Measurements from ENCODE around the gene SUMO3. TPM values are rescaled to one million over a fixed set of nuclear protein-coding genes. Genes with fewer than 3 reads are reported as not detected.

SUMO3 gene
- total RNA-seq, 1 donor from 2014 or later = 90.3 TPM

DNA sequence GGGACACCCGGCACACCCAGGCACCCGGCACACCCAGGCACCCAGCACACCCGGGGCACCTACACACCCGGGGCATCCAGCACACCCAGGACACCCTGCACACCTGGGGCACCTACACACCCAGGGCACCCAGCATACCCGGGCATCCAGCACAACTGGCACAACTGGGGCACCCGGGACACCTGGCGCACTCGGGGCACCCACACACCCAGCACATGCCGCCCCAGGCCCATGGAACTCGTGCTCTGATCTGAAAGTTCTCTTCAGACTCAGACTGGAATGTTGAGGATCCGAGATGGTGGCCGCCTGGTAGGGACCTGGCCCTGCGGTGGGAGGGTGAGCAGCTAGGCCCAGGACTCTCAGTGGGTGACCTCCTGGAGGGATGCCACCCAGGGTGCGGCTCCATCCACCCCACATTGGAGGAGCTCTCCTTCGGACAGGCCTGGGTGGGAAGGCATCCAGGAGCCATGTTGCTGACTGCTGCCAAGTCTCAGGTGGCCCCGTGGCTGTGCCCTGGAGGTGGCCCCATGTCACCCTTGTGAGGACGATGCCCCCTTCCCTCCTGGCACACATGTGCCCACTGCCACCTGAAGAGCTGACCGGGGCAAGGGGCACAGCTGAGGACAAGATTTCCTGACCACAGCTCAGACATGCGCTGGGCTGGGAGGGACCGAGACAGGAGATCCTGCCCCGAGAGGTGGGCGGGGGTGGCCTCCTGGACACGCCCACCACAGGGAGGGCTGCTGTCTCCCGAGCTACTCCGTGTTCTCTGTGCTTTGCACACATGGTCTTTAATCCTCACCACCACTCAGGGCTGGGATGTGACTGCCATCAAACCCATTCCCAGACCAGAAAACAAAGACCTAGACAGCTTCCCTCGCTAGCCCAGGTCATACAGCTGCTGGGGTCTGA, 53.3 kb downstream of the SUMO3 start:
- Mint-ChIP-seq H3K27me3 (no peaks in the 10 kb centered on the region), H3K4me3 (no peak overlapping the region), H3K36me3 (ENCODE audit: low read depth) (peaks cover 9% of the 10 kb centered on the region), H3K9me3 (no peaks in the 10 kb centered on the region), H3K4me1 (peaks cover 12% of the 10 kb centered on the region), H3K27ac (no peak overlapping the region)
- DNase-seq = no peak
- intact Hi-C loops (cut with micrococcal nuclease) = no loop called here

DNA sequence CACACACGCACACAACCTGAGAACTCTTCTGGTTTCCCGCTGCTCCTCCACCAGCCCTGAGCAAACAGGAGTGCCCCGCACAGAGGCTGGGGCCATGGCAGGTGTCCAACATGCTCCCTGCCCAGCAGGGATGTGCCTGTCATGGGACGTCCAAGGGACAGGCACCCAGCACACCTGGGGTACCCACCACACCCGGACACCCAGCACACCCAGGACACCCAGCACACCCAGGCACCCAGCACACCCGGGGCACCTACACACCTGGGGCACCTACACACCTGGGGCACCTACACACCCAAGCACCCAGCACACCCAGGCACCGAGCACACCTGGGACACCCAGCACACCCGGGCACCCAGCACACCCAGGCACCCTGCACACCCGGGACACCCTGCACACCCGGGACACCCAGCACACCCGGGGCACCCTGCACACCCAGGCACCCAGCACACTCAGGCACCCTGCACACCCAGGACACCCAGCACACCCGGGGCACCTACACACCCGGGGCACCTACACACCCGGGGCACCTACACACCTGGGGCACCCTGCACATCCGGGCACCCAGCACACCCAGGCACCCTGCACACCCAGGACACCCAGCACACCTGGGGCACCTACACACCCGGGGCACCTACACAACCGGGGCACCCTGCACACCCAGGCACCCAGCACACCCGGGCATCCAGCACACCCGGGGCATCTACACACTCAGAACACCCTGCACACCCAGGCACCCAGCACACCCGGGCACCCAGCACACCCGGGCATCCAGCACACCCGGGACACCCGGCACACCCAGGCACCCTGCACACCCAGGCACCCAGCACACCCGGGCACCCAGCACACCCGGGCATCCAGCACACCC, 54.2 kb downstream of the SUMO3 start:
- Mint-ChIP-seq H3K4me1 (peaks cover 12% of the 10 kb centered on the region), H3K27ac (no peak overlapping the region), H3K27me3 (no peaks in the 10 kb centered on the region), H3K9me3 (no peaks in the 10 kb centered on the region), H3K36me3 (ENCODE audit: low read depth) (peaks cover 4% of the 10 kb centered on the region), H3K4me3 (no peak overlapping the region)
- DNase-seq = no peak
- intact Hi-C loops (cut with micrococcal nuclease) = no loop called here

DNA sequence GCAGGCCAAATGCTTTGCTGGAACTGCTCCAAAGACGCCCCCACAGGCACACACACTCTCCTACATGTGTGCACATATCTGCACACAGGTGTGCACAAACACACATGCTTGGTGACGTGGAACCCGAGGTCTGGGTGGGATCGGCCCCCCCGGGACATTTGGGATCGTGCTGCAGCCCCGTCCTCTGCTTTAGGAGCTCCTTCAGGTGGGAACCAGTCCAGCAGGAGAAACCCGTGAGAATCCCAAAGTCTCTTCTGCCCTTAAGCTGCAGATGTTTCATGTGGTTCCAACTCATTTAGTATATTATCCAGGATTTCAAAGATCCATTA, 54.8 kb downstream of the SUMO3 start:
- peaks cover 12% of the 10 kb centered on the region for H3K4me1 Mint-ChIP-seq
- no peak for DNase-seq
- no peaks in the 10 kb centered on the region for H3K9me3 Mint-ChIP-seq
- H3K27me3 Mint-ChIP-seq = no peaks in the 10 kb centered on the region
- intact Hi-C loops (cut with micrococcal nuclease) = no loop called here
- H3K27ac Mint-ChIP-seq = no peak overlapping the region
- H3K4me3 Mint-ChIP-seq = no peak overlapping the region
- no peaks in the 10 kb centered on the region for H3K36me3 Mint-ChIP-seq (ENCODE audit: low read depth)

DNA sequence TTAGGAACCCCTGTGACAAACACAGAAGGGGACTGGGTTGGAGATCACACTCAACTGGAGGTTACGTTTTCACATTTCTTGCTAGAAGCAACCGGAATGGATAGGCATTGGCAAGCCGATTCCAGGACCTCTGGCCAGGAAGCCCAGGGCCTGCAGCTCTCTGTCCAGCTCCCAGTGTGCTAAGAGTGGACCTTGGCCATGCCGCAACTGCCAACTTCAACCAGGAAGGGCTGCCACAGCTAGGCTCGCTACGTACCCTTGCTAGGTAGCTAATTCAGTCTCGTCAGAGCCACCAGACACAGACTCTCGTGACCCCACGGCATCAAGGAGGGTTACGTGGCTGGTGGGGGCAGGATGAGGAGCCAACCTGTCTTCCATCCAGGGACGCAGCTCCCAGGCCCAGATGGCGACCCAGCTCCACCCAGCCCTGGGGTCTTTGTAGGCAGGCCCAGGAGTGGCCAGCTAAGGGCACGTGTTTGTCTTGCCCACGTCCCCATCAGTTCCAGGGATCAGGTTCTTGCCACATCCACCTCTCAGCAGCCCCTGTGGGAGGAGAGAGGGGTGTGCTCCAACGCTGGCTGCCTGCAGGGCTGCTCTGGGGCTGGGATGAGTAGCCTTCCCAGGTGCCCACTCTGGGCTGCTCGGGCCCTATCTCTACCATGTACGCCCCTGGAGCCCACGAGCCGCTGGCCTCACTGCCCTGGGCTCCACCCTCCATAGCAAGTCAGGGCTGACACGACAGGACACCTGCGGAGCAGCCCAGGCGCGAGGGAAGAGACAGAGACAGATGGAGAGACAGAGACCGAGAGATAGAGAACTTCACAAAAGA, 55.4 kb downstream of the SUMO3 start:
- no peak overlapping the region for H3K4me3 Mint-ChIP-seq
- H3K36me3 Mint-ChIP-seq (ENCODE audit: low read depth) = no peaks in the 10 kb centered on the region
- H3K4me1 Mint-ChIP-seq = peaks cover 12% of the 10 kb centered on the region
- H3K27ac Mint-ChIP-seq = no peak overlapping the region
- intact Hi-C loops (cut with micrococcal nuclease) = no loop called here
- no peak for DNase-seq
- no peaks in the 10 kb centered on the region for H3K9me3 Mint-ChIP-seq
- H3K27me3 Mint-ChIP-seq = no peaks in the 10 kb centered on the region

DNA sequence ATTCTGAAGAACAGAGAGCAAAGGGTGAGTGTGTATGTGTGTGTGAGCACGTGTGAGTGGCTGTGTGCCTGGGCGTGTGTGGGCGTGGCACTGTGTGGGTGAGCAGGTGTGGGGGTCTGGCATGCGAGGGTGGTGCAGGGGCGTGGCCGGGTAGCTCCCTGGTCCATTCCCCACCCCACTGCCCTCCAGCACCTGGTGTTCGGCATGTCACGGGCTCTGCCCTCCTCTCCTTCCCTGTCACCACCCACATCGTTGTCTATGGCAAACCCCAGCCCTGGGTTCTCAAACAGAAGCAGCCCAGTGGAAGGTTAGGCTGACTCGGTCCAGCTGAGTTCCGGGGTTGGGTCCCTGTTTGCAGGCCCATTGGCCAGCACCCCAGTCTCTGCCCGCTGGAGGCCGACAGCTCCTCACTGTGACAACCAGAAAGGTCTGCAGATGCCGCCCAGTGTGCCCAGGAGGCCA, 56.1 kb downstream of the SUMO3 start:
- Mint-ChIP-seq H3K4me1 (peaks cover 12% of the 10 kb centered on the region), H3K27ac (no peak overlapping the region), H3K36me3 (ENCODE audit: low read depth) (no peaks in the 10 kb centered on the region), H3K4me3 (no peak overlapping the region), H3K27me3 (no peaks in the 10 kb centered on the region), H3K9me3 (no peaks in the 10 kb centered on the region)
- intact Hi-C loops (cut with micrococcal nuclease) = no loop called here
- no peak for DNase-seq

DNA sequence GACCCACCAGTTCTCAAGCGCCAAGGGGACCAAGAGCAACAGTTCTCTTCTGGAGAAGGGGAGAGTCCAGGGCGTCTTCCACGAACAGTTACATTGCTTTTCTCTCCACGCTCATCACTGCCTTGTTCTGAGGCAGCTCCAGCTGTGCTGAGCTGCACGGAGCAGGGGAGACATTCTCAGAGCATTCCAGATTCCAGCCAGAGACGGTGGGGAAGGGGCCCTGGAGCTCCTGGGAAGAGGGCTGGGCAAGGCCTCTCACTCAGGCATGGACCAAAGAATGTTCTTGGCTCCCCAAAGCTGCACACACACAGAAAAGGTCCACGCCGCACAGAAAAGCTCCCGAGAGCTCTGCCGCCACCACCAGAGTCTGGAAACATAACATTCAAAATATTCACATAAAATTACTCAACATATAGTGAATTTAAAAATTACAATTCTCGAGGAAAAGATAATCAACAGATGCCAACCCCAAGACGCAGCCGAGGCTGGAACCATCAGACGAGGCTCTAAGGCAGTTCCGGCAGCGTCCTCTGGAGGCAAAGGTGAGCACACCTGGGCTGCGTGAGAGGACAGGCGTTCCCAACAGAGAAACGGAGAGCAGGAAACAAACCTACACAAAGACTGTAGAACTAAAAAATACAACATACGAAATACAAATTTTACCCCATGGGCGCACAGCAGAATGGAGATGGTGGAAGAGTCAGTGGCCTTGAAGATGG, 56.7 kb downstream of the SUMO3 start:
- H3K9me3 Mint-ChIP-seq = no peaks in the 10 kb centered on the region
- H3K27me3 Mint-ChIP-seq = no peaks in the 10 kb centered on the region
- no peak for DNase-seq
- H3K4me3 Mint-ChIP-seq = no peak overlapping the region
- H3K4me1 Mint-ChIP-seq = peaks cover 12% of the 10 kb centered on the region
- no peak overlapping the region for H3K27ac Mint-ChIP-seq
- H3K36me3 Mint-ChIP-seq (ENCODE audit: low read depth) = no peaks in the 10 kb centered on the region
- intact Hi-C loops (cut with micrococcal nuclease) = no loop called here

DNA sequence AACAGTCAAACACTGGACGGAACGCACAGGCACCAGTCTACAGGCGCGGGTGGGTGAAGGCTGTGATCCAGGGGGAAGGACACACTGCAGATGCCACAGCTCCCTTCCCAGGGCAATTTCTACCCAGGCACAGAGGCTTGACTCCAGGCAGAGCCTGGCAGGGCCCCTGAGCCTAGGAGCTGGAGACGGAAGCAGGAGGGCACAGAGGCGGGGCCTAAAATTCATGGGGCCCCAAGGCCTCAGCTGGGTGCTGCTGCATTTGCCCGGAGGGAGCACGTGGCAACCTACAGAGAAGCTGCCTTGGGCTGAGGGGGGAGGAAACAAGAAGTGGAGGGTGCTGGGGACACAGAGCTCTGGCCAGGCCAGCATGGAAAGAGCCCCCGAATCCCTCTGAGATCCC, 57.5 kb downstream of the SUMO3 start:
- Mint-ChIP-seq H3K36me3 (ENCODE audit: low read depth) (no peaks in the 10 kb centered on the region), H3K9me3 (no peaks in the 10 kb centered on the region), H3K27me3 (no peaks in the 10 kb centered on the region), H3K4me3 (no peak overlapping the region), H3K4me1 (peaks cover 6% of the 10 kb centered on the region), H3K27ac (no peak overlapping the region)
- intact Hi-C loops (cut with micrococcal nuclease) = no loop called here
- no peak for DNase-seq

DNA sequence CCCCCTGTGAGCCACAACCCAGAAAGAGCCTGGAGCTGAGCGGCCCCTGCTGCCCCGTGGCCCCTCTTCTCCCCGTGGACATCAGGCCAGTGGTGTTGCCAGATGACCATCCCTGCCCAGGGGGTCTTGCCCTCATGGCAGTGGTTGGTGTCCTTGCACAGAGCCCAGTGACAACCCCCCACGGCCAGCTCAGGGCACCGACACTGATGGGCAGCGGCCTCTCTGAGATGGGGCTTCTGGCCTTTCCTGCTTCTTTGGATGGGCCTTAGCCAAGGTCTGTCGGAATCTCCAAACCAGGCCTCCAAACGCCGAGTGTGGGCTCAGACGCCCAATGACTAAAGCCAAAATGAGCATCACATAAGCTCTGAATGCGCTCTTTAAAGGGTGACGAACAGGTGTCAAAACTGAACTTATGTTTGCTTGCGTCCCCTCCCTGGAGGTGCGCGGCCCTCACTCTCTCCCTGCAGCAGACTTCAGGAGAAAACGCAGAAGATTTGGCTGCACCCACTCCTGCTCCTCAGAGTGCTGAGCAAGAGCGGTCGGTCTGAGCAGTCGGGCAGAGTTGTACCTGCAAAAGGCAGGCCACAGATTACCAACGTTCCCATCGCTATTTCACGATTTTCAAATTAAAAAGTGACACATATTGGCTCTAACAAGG, 58.1 kb downstream of the SUMO3 start:
- Mint-ChIP-seq H3K4me3 (no peak overlapping the region), H3K9me3 (no peaks in the 10 kb centered on the region), H3K27me3 (no peaks in the 10 kb centered on the region), H3K36me3 (ENCODE audit: low read depth) (no peaks in the 10 kb centered on the region), H3K4me1 (peaks cover 3% of the 10 kb centered on the region), H3K27ac (no peak overlapping the region)
- no peak for DNase-seq
- intact Hi-C loops (cut with micrococcal nuclease) = no loop called here

DNA sequence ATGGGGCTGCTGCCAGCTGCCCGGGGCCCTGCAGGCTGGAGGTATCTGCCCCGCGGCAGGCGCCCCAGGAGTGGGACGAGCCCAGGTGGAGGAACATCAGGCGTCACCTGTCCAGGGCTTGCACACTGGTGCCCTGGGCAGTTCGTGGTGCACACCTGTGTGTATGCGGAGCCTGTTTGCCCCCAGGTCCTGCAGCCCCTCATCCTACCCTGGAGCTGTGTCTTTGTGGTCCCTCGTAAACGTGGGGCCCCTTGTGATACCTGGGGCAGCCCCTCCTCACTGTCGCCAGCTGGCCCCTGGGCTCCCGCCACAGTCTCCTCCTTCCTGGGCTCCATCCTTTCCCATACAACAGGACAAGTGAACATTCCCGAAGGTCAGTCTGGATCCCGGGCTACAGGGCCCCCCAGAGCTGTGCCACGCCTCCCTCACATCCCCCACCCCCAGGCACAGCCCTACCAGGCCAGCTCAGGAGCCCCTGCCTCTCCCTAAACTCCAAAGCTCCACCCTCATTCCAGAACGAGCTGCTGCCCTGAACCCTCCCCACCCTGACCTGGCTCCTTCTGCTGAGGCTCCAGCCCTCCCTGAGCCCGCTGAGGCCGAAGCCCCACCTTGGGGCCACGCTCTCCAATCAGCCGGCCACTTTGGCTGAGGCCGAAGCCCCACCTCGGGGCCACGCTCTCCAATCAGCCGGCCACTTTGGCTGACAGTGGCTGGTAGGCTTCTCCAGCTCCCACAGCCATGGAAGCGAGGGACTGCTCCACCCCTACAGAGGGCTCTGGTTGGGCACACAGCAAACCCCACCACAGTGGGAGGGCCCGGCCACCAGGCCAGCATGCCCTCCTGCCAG, 58.9 kb downstream of the SUMO3 start:
- Mint-ChIP-seq H3K4me1 (peaks cover 3% of the 10 kb centered on the region), H3K4me3 (no peak overlapping the region), H3K9me3 (no peaks in the 10 kb centered on the region), H3K36me3 (ENCODE audit: low read depth) (no peaks in the 10 kb centered on the region), H3K27me3 (no peaks in the 10 kb centered on the region), H3K27ac (no peak overlapping the region)
- intact Hi-C loops (cut with micrococcal nuclease) = no loop called here
- no peak for DNase-seq

DNA sequence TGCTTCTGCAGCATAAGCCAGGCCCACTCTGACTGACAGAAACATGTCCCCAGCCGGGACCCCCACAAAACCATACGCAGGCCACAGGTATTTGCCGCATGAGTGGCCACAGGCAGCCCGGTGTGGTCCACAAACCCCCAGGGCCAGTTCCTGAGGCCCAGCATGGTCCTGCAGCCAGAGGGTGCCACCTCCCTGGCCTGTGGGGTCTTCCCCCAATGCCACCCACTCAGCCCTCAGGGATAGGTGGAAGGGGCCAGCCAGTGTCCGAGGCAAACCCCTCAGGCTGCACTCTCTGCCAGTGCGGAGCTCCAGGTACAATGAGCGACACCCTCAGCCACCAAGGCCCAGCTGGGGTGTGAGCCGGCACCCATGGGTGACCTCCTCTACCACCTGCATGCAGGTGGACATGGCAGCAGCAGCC, 59.7 kb downstream of the SUMO3 start:
- Mint-ChIP-seq H3K27me3 (no peaks in the 10 kb centered on the region), H3K4me3 (no peak overlapping the region), H3K9me3 (no peaks in the 10 kb centered on the region), H3K27ac (no peak overlapping the region), H3K36me3 (ENCODE audit: low read depth) (no peaks in the 10 kb centered on the region), H3K4me1 (peaks cover 3% of the 10 kb centered on the region)
- intact Hi-C loops (cut with micrococcal nuclease) = no loop called here
- DNase-seq = no peak

DNA sequence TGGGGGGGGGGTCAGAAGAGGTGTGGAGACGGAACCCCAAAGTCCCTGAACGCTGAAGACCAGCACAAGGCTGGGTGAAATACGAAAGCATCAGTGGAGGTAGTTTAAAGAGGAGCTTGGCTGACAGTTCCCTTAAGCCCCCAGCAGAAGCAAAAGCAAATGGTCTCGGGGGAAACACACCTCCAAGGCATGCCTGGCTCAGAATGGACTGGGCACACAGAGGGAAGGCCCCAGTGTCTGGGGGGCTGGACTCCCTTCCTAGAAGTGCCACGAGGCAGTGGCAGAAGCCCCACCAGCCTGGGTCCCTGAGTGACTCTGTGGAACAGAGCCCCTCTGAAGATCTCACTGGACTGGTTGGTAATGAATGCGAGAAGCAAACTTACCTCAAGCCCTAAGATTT, 60.1 kb downstream of the SUMO3 start:
- intact Hi-C loops (cut with micrococcal nuclease) = no loop called here
- Mint-ChIP-seq H3K27me3 (no peaks in the 10 kb centered on the region), H3K4me1 (peaks cover 3% of the 10 kb centered on the region), H3K27ac (no peak overlapping the region), H3K4me3 (no peak overlapping the region), H3K36me3 (ENCODE audit: low read depth) (no peaks in the 10 kb centered on the region), H3K9me3 (no peaks in the 10 kb centered on the region)
- DNase-seq = no peak

DNA sequence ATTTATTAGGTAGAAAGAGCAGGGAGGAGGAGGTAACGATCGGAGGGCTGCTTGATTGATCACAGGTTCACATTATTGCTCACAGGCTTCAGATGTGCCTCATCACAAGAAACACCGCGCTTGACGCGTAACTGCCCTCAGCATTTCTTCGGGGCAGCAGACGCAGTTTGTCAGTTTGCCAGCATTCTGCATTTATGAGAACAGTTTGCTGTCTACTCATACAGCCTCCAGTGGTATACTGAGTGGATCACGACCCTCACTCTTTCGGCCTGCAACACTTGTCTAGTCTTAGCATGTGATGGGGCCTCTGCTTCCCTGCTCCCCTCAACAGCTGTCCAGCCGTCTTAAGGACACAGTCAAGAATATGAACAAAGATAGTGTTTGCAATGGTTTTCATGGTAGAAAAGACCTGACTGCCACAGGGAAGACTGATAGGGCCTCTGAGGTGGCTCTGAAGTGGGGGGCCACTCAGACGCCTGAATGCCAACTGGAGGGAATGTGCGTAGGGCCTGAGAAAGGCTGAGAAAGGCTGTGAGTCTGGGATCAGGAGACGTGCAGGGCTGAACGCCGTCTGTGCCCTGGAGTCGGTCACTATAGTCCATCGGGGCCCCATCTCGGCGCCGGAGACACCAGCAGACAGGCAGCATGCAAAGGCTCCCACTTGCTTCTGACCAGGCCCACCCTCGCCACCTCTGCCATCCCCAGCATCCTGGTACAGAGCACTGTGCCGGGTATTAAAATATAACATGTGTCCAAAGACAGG, 61.3 kb downstream of the SUMO3 start:
- no peaks in the 10 kb centered on the region for H3K27me3 Mint-ChIP-seq
- no peak for DNase-seq
- H3K27ac Mint-ChIP-seq = no peak overlapping the region
- H3K4me3 Mint-ChIP-seq = no peak overlapping the region
- peaks cover 3% of the 10 kb centered on the region for H3K4me1 Mint-ChIP-seq
- H3K9me3 Mint-ChIP-seq = no peaks in the 10 kb centered on the region
- intact Hi-C loops (cut with micrococcal nuclease) = no loop called here
- no peaks in the 10 kb centered on the region for H3K36me3 Mint-ChIP-seq (ENCODE audit: low read depth)
